ENCODE measurements around the gene SBF2.
"Not testable (repeated sequence)": the region's sequence is repeated elsewhere in the genome, so short reads cannot be mapped to it uniquely, and the experiment has no call there.

Gene SBF2

GRCh38 chr11:9941991-9942390 lies 352.0 kb downstream of the SBF2 start:
- DNase-seq: peak; percentile 7

- not testable (repeated sequence) for DNase-seq
These were observed 354.9 kb downstream of the SBF2 start for GRCh38 chr11:9939150-9939549.

DNA sequence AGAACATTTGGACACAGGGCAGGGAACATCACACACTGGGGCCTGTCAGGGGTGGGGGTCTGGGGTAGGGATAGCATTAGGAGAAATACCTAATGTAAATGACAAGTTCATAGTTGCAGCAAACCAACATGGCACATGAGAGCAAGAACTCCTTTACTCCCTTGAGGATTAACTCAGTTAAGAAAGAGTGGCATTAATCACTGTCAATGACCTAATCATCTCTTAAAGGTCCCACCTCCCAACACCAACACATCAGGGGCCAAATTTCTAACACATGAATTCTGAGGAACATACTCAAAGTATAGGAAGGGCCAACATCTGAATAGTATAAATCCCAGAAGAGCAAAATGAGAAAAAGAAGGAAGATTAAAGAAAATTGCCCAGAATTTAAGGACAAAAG lies 357.3 kb downstream of the SBF2 start:
- DNase-seq: no peak

DNA sequence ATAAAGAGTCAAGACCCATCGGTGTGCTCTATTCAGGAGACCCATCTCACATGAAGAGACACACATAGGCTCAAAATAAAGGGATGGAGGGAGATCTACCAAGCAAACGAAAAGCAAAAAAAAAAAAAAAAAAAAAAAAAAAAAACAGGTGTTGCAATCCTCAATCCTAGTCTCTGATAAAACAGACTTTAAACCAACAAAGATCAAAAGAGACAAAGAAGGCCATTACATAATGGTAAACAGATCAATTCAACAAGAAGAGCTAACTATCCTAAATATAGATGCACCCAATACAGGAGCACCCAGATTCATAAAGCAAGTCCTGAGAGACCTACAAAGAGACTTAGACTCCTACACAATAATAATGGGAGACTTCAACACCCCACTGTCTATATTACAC lies 361.2 kb downstream of the SBF2 start:
- DNase-seq: not testable (repeated sequence)

GRCh38 chr11:9930562-9931331 lies 363.3 kb downstream of the SBF2 start:
- peak; percentile 20 for DNase-seq

DNA sequence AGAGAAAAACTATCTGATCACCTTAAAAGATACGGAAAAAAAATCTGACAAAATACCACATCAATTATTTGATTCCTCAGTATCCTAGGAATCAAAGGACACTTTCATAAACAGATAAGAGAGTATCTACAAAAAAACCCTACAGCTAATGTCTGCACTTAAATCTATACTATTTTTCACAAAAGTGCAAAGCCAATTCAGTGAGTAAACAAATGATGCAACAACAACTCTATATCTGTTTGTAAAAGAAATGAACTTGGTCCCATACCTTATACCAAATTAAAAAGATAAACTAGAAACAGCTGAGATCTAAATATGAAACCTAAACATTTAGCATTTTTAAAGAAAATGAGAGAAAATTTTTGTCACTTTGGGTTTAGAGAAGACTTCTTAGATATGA lies 366.3 kb downstream of the SBF2 start:
- no peak for DNase-seq

GRCh38 chr11:9923280-9923679 lies 370.7 kb downstream of the SBF2 start:
- DNase-seq: no peak

DNA sequence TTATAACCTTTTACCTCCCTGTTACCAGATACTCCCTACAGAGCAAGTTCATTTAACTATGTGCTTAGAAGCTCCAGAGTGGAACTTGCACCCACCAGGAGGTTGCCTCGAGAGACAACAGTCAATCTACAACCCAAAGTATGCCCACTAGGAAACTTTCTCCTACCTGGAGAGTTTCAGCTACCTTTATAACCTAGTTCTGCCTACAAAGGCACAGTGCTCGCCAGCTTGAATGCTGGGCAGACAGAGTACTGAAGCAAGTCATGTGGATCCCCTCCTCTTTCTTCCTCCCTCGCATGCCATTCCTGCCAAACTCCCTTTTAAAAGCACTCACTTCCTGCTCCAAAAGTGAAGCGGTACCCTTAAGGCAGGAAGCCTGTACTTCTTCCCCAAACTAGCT lies 371.2 kb downstream of the SBF2 start:
- no peak for DNase-seq

DNA sequence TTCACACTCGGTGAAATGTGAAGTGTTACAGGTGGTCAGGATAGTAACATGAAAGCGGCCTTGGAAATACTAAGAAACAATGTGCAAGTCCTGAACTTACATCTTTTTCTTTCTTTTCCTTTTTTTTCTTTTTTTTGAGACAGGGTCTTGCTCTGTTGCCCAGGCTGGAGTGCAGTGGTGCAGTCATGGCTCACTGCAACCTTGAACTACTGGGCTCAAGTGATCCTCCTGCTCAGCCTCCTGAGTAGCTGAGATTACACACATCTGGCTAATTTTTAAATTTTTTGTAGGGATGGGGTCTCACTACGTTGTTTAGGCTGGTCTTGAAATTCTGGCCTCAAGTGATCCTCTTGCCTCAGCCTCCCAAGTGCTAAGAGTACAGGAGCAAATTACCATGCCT lies 377.5 kb downstream of the SBF2 start:
- DNase-seq: no peak

DNA sequence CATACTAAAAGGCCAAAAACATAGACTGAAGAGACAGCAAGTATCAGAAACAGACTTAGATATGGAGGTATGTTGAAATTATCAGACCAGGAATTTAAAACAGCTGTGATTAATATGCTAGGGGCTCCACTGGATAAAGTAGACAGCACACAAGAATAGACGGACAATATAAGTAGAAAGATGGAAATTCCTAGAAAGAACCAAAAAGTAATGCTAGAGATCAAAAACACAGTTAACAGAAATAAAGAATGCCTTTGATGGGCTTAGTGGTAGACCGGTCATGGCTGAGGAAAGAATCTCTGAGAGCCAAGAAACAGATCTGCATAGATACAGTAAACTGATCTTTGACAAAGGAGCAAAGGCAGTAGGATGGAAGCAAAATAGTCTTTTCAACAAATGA lies 380.0 kb downstream of the SBF2 start:
- no peak for DNase-seq

DNA sequence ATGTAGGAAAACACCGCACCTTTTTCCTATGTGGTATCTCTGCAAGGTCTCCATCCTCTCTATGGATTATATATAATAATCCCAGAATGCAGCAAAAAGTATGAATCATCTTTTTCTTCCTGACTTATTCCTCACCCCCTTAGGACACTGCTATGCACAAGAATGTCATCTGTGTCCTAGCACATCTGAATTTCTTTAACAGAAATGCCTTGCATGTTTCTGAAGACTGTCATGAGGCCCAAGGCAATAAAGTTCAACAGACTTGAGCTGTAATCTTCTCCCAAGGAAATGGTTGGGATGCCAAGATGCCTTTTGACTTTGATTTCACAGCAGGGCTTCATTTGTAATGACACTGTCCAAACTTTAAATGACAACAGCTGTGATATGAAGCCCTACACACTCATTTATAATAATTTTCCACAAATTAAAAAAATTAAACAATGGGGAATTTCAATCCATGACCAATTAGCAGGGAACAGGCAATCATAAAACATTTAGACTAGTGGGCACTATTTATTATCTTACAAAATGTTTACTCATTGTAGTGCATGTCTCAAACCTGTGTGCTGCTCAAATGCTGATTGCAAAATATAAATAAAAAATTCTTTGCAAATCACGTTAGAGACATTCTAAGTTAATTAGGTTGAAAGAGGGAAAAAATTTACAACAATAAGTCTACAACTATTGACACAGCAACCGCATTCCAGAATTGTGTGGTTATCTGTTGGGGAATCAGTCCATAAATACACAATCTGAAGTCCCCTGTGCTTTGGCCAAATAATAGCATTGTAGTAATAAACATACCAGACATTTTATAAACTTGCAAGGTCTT lies 387.8 kb downstream of the SBF2 start:
- DNase-seq: no peak

- DNase-seq: no peak
These were observed 388.5 kb downstream of the SBF2 start for GRCh38 chr11:9905501-9905951.

GRCh38 chr11:9903579-9903978 lies 390.4 kb downstream of the SBF2 start:
- no peak for DNase-seq

- DNase-seq: no peak
These were observed 392.1 kb downstream of the SBF2 start for GRCh38 chr11:9901943-9902342.

- not testable (repeated sequence) for DNase-seq
These were observed 393.8 kb downstream of the SBF2 start for GRCh38 chr11:9900253-9900652.

DNA sequence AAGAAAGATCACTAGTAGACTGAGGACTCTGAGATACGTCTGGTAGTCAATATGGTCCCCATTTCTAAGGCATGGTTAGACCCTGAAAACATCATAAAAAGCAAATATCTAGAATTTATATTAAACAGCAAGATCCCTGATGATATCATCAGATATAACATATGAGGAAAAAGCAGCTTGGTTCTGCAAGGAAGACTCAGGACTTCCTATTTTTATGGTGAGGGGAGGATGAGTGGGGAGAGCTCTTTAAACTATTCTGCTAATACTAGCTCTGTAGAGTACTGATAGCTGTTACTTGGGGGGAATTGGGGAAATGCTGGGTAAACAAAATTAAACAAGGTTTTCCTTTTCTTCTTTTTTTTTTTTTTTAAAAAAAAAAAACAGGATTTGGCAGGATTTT lies 394.3 kb downstream of the SBF2 start:
- no peak for DNase-seq

GRCh38 chr11:9896902-9897301 lies 397.1 kb downstream of the SBF2 start:
- DNase-seq: no peak

DNA sequence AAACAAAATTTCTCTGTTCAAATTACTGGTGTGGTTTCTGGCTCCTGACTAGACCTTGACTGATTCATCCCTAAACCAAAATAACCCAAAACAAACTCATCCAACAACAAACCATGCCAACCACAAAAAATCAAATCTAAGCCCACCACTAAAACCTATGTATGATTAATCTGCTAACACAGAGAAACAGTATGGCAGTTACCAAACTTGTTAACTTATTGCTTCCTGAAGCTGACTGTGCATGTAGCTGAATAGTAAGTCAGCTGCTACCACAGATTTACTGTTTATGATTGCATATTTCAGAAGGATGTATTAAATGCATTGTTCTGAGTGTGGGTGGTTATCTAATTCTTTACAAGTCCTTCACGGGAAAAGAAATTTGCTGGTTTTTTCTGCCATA lies 399.0 kb downstream of the SBF2 start:
- no peak for DNase-seq

- no peak for DNase-seq
These were observed 400.5 kb downstream of the SBF2 start for GRCh38 chr11:9893474-9893873.

DNA sequence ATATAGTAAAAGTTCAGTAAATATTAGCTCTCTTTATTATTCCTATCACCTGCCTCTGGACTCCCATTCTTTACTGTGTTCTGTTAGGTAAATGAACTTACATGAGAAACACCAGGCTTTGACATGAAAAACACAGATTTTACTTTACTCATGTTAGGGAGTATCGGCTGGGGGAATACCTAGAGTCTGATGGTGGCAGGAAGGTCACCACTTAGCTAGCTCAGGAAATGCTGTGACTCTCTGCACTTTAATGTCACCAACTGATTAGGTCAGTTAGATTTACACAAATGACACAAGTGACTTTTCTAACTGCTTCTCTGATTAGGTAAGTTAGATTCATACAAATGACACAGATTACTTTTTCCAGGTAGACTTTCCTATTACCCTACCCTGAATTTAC lies 405.1 kb downstream of the SBF2 start:
- DNase-seq: no peak

DNA sequence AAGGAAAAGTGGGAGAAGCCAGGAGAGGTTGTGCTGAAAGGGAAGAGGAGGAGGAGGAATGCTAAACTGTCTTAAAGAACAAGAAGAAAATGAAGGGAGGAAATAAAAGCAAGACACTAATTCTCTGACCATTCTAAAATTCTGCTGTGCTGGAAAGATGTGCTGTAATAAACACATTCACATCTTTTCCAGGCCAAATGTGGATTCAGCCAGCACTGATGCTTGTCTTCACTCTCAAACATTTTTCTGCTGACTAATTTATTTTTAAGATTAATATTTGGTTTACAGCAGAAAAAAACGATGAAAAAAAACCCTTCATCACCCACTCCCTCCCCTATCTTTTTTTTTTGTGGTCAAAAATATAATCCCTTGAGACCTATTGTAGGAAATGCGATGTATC lies 406.5 kb downstream of the SBF2 start:
- no peak for DNase-seq

DNA sequence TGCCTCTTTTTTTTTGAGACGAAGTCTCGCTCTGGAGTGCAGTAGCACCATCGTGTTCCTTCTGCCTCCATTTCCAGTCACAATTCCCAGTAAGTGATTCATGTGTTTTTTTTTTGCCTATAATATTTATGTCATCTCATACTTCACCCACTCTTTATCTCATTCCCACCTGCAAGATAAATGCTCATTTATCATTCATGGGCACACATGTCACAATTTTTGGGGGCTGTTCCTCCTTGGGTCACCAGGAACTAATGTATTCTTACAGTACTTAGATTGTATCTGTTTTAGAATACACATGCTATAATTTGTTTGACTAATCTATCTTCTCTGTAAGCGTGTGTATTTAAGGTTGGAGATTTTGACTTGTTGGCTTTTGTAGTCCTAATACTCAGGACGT lies 407.4 kb downstream of the SBF2 start:
- no peak for DNase-seq

GRCh38 chr11:9884601-9885000 lies 409.4 kb downstream of the SBF2 start:
- DNase-seq: no peak

GRCh38 chr11:9880657-9881056 lies 413.4 kb downstream of the SBF2 start:
- no peak for DNase-seq

All from NCI-H2029 (cell line).